Activated T-helper 1 cell treated with anti-CD3 and anti-CD28 coated beads, Interleukin-12 subunit alpha, Interleukin-12 subunit beta, Interleukin-2, Interleukin-4 antibody, amounts not matched to agents 30 ng/mL and 10 ng/mL and 1 ng/mL, durations not matched to agents 14 hours and 24 hours and 36 hours (primary cell): ENCODE data around the gene MAP3K4. TPM values are rescaled to one million over a fixed set of nuclear protein-coding genes. Genes with fewer than 3 reads are reported as not detected.

Experiments used
- DNase-seq: peaks from one replicate; pipeline ENCODE4 v3.0.0; 2021; ENCODE audit warnings: low spot score
- H3K27ac Mint-ChIP-seq: one replicate; pipeline ENCODE4 v1.8.0; 2021; ENCODE audit warnings: mild to moderate bottlenecking, mixed read lengths
- H3K27me3 Mint-ChIP-seq: one replicate; pipeline ENCODE4 v1.8.0; 2022; ENCODE audit warnings: mild to moderate bottlenecking, moderate library complexity, mixed read lengths; ENCODE audit not compliant: insufficient read depth
- H3K36me3 Mint-ChIP-seq: one replicate; pipeline ENCODE4 v1.8.0; 2021; ENCODE audit warnings: low read depth, mixed read lengths
- H3K4me1 Mint-ChIP-seq: one replicate; pipeline ENCODE4 v1.8.0; 2021; ENCODE audit warnings: low read depth, mixed read lengths
- H3K4me3 Mint-ChIP-seq: one replicate; pipeline ENCODE4 v1.8.0; 2021; ENCODE audit warnings: mild to moderate bottlenecking, moderate library complexity, mixed read lengths
- H3K9me3 Mint-ChIP-seq: one replicate; pipeline ENCODE4 v1.8.0; 2021; ENCODE audit warnings: mixed read lengths
- intact Hi-C: fragments of 100-400 bp; cut with micrococcal nuclease; formaldehyde crosslinking; loops from one replicate; pipeline ENCODE4 v1.15.1; 2024
- total RNA-seq: library from RNA; stranded (reverse); gene quantifications from 2 replicates; pipeline ENCODE4 v1.2.3, GENCODE V29; 2022

The MAP3K4 gene
- total RNA-seq, 1 donor from 2014 or later: 47.0 TPM

DNA sequence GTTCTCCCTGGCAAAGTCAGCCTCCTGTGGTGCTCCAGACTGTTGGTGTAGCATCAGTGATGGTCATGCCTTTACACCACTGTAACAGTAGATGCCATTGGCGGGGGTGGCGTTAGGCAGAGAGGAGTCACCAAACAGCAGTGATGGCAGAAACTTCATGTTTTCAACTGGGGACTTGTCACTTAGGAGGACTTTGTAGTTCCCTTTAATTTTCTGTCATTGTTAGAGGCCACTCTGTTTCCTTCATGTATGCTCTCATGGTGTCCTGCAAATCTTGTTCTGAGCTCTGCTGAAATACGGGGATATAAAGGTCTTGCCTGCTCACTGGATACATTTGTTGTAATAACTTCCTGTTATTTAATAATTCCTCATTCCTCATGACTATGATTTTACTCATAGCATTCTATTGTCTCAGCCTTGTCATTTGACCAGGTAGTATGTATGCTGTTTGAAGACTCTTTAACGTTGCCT is 4.6 kb downstream of the MAP3K4 start:
- peaks cover 21% of the 10 kb centered on the region for H3K4me1 Mint-ChIP-seq
- H3K4me3 Mint-ChIP-seq: no peak overlapping the region
- no peaks in the 10 kb centered on the region for H3K36me3 Mint-ChIP-seq
- no peak overlapping the region for H3K27ac Mint-ChIP-seq
- intact Hi-C loops: loop anchor here (10.0 kb wide), 1 partner anchor 471 kb away; no protein-coding TSS in a partner anchor
- peaks cover under 1% of the 10 kb centered on the region for H3K27me3 Mint-ChIP-seq
- H3K9me3 Mint-ChIP-seq: no peaks in the 10 kb centered on the region
- DNase-seq: no peak

DNA sequence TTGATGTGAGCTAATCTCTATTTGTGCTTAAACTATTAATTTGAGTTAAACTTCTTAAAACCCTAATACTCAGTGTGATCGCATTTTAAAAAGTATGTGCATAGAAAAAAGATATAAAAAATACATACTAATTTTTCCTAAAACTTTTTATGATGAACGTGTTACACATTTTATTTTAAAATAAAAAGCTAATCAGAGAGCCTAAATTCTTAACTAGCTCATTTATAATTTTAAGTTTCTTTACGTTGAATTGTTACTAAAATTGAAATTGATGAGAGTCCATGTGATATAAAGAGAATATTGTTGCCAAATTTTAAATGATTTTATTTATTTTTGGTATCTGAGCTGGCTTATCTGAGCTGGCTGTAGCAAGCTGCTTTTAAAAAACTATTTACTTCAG is 6.6 kb downstream of the MAP3K4 start:
- no peak overlapping the region for H3K27ac Mint-ChIP-seq
- no peaks in the 10 kb centered on the region for H3K27me3 Mint-ChIP-seq
- no peak overlapping the region for H3K4me3 Mint-ChIP-seq
- H3K36me3 Mint-ChIP-seq: no peaks in the 10 kb centered on the region
- intact Hi-C loops: loop anchor here (10.0 kb wide), 1 partner anchor 473 kb away; no protein-coding TSS in a partner anchor
- H3K9me3 Mint-ChIP-seq: no peaks in the 10 kb centered on the region
- no peak for DNase-seq
- peaks cover 11% of the 10 kb centered on the region for H3K4me1 Mint-ChIP-seq

- intact Hi-C loops: loop anchor here (10.0 kb wide), 1 partner anchor 474 kb away; no protein-coding TSS in a partner anchor
- Mint-ChIP-seq H3K27ac (no peak overlapping the region), H3K4me3 (no peak overlapping the region), H3K36me3 (no peaks in the 10 kb centered on the region), H3K4me1 (peaks cover 6% of the 10 kb centered on the region), H3K9me3 (no peaks in the 10 kb centered on the region), H3K27me3 (no peaks in the 10 kb centered on the region)
- no peak for DNase-seq
These were observed 7.2 kb downstream of the MAP3K4 start for GRCh38 chr6:160998766-160999165.

GRCh38 chr6:160999516-160999915 is 7.9 kb downstream of the MAP3K4 start:
- Mint-ChIP-seq H3K27ac (no peak overlapping the region), H3K36me3 (no peaks in the 10 kb centered on the region), H3K27me3 (no peaks in the 10 kb centered on the region), H3K4me1 (peaks cover 6% of the 10 kb centered on the region), H3K4me3 (no peak overlapping the region), H3K9me3 (no peaks in the 10 kb centered on the region)
- no peak for DNase-seq
- intact Hi-C loops: loop anchor here (10.0 kb wide), 1 partner anchor 475 kb away; no protein-coding TSS in a partner anchor

GRCh38 chr6:161000632-161001031 is 9.1 kb downstream of the MAP3K4 start:
- H3K9me3 Mint-ChIP-seq: no peaks in the 10 kb centered on the region
- H3K4me1 Mint-ChIP-seq: peaks cover 6% of the 10 kb centered on the region
- intact Hi-C loops: no loop called here
- no peak overlapping the region for H3K4me3 Mint-ChIP-seq
- no peaks in the 10 kb centered on the region for H3K36me3 Mint-ChIP-seq
- no peak for DNase-seq
- H3K27ac Mint-ChIP-seq: no peak overlapping the region
- H3K27me3 Mint-ChIP-seq: no peaks in the 10 kb centered on the region

DNA sequence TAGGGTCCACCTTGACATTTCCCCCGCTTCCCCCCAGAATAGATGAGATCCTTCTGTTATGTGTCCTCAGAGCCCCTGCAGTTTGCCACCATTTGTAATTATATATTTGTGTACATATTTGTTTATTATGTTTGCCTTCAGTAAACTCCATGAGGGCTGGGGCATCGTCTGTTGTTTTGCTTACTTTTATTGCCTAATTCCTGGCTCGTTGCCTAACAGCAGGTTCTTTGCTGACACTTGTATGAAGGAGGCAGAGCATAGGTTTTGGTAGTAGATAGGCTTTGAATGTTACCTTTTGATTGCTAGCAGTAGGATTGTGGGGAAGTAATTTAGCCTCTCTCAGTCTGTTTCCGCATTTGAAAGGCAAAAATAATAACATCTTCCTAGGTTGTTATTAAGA is 9.9 kb downstream of the MAP3K4 start:
- DNase-seq: no peak
- intact Hi-C loops: no loop called here
- Mint-ChIP-seq H3K9me3 (no peaks in the 10 kb centered on the region), H3K27me3 (no peaks in the 10 kb centered on the region), H3K4me1 (peaks cover under 1% of the 10 kb centered on the region), H3K36me3 (no peaks in the 10 kb centered on the region), H3K27ac (no peak overlapping the region), H3K4me3 (no peak overlapping the region)

DNA sequence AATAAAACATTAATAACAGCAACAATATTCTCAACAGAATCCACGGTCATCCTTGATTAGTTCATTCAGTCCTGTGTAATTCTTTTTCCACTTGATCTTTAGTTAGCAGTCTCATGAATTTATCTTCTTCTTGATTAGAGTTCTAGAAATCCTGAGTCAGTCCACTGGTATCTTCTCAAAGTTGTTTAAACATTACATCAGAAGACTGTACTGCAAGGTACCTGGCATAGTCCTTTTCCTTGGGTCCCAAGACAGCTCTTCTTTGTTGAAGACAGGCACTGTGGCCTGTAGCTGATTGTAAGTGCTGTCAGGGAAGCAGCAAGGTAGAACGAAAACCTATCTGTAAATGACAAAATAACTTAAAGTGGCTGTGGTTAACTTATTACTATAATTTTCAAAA is 11.8 kb downstream of the MAP3K4 start:
- Mint-ChIP-seq H3K4me3 (no peak overlapping the region), H3K36me3 (no peaks in the 10 kb centered on the region), H3K27me3 (no peaks in the 10 kb centered on the region), H3K9me3 (no peaks in the 10 kb centered on the region), H3K4me1 (no peaks in the 10 kb centered on the region), H3K27ac (no peak overlapping the region)
- no peak for DNase-seq
- intact Hi-C loops: no loop called here

DNA sequence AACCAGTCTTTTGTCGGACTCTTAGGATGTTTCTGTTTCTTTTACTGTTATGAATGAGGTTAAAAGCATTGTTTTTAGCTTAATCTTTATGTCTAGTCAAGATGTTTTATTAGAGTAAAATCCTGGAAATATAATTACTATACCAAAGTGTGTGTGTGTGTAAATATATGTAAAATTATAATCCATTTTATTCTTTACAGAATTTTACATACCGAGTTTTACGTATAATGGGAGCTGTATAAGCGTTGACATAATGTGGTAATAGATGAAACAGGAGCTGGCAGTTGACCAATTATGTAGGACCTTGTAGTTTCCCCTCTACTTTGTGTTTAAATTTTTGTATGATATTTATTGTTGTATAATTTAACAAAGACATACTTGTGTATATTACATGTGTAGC is 16.7 kb downstream of the MAP3K4 start:
- no peak for DNase-seq
- H3K4me1 Mint-ChIP-seq: no peaks in the 10 kb centered on the region
- H3K9me3 Mint-ChIP-seq: no peaks in the 10 kb centered on the region
- H3K27ac Mint-ChIP-seq: no peak overlapping the region
- intact Hi-C loops: no loop called here
- no peaks in the 10 kb centered on the region for H3K36me3 Mint-ChIP-seq
- H3K27me3 Mint-ChIP-seq: no peaks in the 10 kb centered on the region
- no peak overlapping the region for H3K4me3 Mint-ChIP-seq

DNA sequence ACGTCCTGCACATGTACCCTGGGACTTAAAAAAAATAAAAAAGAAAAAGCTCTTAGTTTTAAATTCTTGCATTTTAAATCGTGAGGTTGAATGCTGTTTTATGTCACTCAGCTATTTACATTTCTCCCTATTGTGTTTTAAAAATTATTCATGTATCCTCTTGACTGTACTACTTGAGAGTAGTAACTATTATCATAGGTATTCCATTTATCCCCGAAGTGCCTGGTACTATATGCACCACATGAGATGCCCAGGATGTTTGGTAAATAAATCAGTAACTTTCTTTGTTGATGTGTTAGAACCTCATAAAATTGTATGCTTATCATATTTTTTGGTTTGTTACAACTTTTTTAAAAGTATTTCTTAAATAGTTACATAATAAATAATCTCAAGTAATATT is 18.4 kb downstream of the MAP3K4 start:
- H3K27me3 Mint-ChIP-seq: no peaks in the 10 kb centered on the region
- no peak overlapping the region for H3K27ac Mint-ChIP-seq
- DNase-seq: no peak
- intact Hi-C loops: no loop called here
- H3K4me1 Mint-ChIP-seq: no peaks in the 10 kb centered on the region
- peaks cover 2% of the 10 kb centered on the region for H3K36me3 Mint-ChIP-seq
- no peaks in the 10 kb centered on the region for H3K9me3 Mint-ChIP-seq
- H3K4me3 Mint-ChIP-seq: no peak overlapping the region

DNA sequence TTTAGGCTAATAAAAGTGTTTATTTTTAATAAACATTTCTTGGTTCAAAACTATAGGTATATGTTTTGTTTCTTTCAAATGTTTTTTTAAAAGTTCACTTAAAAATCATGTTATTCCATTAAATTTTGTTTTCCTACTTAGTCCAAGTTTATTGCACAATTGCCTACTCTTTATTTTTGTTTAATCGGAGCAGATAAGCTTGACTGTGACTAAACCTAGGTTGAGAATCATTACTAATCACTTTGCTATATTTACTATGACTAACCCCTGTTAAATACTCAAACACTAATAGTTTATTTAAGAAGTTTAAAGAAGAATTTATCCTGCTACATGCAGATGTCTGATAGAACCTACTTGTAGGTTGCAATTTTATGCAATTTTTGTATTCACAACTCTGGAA is 18.8 kb downstream of the MAP3K4 start:
- intact Hi-C loops: no loop called here
- DNase-seq: no peak
- Mint-ChIP-seq H3K36me3 (peaks cover 4% of the 10 kb centered on the region), H3K27me3 (no peaks in the 10 kb centered on the region), H3K4me3 (no peak overlapping the region), H3K4me1 (no peaks in the 10 kb centered on the region), H3K27ac (no peak overlapping the region), H3K9me3 (no peaks in the 10 kb centered on the region)

DNA sequence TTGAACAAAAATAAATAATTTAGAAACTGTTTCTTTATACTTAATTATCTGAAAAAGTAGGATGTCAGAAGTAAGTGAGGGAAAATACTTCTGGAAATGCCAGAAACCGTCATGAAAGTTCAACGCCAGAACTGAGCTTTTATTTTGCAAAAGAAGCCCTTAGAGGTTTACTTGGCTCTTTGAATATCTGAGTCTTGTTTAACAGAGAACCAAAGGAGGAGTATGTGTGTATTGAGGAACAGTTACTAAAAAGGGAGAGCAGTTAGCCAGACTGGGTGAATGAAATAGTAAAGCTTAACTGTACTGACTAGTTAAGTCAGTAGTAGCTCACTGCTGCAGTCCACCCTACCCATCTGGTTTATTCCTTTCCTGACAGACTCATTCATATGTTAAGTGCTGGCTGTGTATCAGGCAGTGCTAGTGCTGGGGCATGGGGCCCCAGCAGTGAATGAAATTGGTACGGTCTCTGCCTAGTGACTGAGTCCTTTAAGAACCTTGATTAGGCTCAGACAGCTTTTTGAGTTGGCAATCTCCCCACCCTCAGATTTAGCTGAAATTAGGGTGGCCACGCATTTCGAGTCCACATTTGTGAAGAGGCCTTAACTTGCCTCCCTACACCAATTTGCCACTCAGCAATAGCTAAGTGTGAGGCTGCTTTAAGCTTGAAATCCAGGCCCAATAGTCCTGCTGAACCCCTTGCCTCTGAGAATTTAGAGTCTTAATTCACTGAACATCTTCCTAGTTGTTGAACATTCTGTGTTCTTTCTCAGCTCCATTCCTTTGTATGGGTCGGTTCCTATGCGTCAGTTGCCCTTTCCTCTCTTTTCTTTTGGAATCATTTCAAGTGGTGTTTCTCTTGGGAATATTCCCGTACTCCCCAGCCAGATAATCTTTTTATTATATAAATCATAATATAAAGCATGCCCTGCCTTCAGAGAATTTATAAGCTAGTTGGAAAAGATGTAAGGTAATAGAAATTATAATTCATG is 20.2 kb downstream of the MAP3K4 start:
- H3K27me3 Mint-ChIP-seq: no peaks in the 10 kb centered on the region
- no peaks in the 10 kb centered on the region for H3K9me3 Mint-ChIP-seq
- peaks cover 4% of the 10 kb centered on the region for H3K36me3 Mint-ChIP-seq
- no peak overlapping the region for H3K27ac Mint-ChIP-seq
- H3K4me1 Mint-ChIP-seq: no peaks in the 10 kb centered on the region
- no peak for DNase-seq
- H3K4me3 Mint-ChIP-seq: no peak overlapping the region
- intact Hi-C loops: no loop called here

- H3K4me3 Mint-ChIP-seq: no peak overlapping the region
- peaks cover 4% of the 10 kb centered on the region for H3K36me3 Mint-ChIP-seq
- intact Hi-C loops: no loop called here
- H3K4me1 Mint-ChIP-seq: no peaks in the 10 kb centered on the region
- H3K9me3 Mint-ChIP-seq: no peaks in the 10 kb centered on the region
- H3K27me3 Mint-ChIP-seq: no peaks in the 10 kb centered on the region
- DNase-seq: no peak
- H3K27ac Mint-ChIP-seq: no peak overlapping the region
These were observed 22.1 kb downstream of the MAP3K4 start for GRCh38 chr6:161013695-161014094.

DNA sequence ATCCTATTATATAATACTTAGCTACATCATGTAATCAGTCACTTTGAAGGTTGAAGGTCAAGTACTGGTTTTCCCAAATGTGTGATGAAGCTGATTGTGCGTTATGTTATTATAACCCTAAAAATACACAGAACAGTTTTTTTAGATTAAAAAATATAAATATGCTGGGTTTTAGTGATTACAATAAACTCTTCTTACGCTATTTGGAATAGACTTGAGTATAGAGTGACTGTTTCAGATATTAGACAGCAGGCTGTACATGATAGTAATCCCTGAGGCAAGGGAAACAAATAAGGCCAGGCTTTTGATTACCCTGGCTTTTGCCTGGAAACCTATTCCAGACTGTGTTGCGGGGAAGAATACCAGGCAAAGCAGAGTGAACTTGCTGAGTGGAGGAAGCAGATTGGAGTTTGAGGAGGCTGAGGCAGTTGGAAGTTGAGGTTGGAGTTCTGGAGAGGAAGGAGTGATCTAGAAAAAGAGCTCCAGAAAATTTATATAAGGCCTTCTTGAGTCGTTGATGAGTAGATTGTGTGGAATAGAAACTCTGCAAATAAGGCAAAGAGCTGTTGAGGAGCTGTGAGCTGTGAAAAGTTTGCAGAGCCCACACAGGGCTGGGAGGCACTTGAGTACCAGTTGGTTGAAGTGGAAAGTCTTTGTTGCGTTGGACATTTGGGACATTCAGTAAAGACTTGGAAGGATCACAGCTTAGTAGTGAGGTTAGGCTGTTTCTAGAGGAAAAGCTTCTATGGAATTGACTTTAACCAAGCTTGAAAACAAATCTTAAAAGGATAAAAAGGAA is 26.4 kb downstream of the MAP3K4 start:
- intact Hi-C loops: no loop called here
- H3K36me3 Mint-ChIP-seq: peaks cover 9% of the 10 kb centered on the region

More for the DNA sequence above, 26.4 kb downstream of the MAP3K4 start:
- no peak overlapping the region for H3K4me3 Mint-ChIP-seq
- no peak overlapping the region for H3K27ac Mint-ChIP-seq
- no peaks in the 10 kb centered on the region for H3K4me1 Mint-ChIP-seq
- H3K27me3 Mint-ChIP-seq: no peaks in the 10 kb centered on the region
- H3K9me3 Mint-ChIP-seq: no peaks in the 10 kb centered on the region
- DNase-seq: no peak
